A549 (cell line): ENCODE data around the gene SCUBE3.

Experiments
- CBX2 ChIP-seq: fragments of 200-600 bp; sonication (generic); IDR thresholded peaks from 2 replicates; pipeline ENCODE4 v1.6.1; 2016; ENCODE audit warnings: low read depth, mild to moderate bottlenecking, borderline replicate concordance
- EP300 ChIP-seq, 2 experiments: fragments of >200 bp; sonication (Bioruptor Twin); formaldehyde crosslinking; IDR thresholded peaks; 2 replicates in 1 of 2; 3 replicates in 1 of 2; pipeline ENCODE4 v1.6.1; 2016 to 2017
- ESRRA ChIP-seq: fragments of 150-350 bp; IDR thresholded peaks from 2 replicates; pipeline ENCODE4 v1.6.1; 2014; ENCODE audit warnings: mild to moderate bottlenecking, low read length, borderline replicate concordance
- POLR2A ChIP-seq: IDR thresholded peaks from 2 replicates; pipeline ENCODE4 v1.6.1; 2012; ENCODE audit warnings: mild to moderate bottlenecking, low read length
- POLR2AphosphoS2 ChIP-seq: conservative IDR thresholded peaks from 2 replicates; pipeline ENCODE4 v1.6.1; 2012; ENCODE audit warnings: low read length, improper control_type of control experiment, inconsistent platforms
- REST ChIP-seq: fragments of 200-600 bp; sonication (generic); IDR thresholded peaks from 2 replicates; pipeline ENCODE4 v1.6.1; 2016; ENCODE audit warnings: antibody characterized with exemption, mild to moderate bottlenecking, moderate library complexity
- TP53 ChIP-seq: fragments of 250-450 bp; sonication (Bioruptor Pico); IDR thresholded peaks from 2 replicates; pipeline ENCODE4 v1.5.0; 2021; ENCODE audit warnings: mild to moderate bottlenecking, moderate library complexity
- TF ChIP-seq, protein P1 (sequence below): fragments of >200 bp; sonication (Bioruptor Twin); formaldehyde crosslinking; IDR thresholded peaks from 3 replicates; pipeline ENCODE4 v1.5.1; 2016

DNA sequence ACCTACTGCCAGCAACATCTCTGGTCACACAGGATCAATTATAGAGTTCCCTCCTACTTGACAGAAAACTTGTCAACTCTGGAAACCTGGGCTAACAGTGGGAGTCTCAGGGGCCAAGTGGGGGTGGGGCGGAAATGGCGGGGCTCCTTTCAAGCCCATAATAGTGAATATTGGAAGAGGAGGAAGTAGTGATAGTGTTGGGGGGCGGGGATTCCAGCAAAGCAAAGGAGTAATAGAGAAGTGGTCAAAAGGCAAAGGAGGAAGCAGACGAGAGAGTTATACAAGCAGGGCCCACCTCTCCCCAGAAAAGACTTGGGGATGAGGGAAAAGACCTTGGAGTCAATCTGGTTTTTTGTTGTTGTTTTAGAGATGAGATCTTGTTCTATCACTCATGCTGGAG is 85.9 kb downstream of the SCUBE3 start:
- TF ChIP-seq POLR2AphosphoS2: no peak
- no peak for TF ChIP-seq CBX2
- TF ChIP-seq, protein P1, sequence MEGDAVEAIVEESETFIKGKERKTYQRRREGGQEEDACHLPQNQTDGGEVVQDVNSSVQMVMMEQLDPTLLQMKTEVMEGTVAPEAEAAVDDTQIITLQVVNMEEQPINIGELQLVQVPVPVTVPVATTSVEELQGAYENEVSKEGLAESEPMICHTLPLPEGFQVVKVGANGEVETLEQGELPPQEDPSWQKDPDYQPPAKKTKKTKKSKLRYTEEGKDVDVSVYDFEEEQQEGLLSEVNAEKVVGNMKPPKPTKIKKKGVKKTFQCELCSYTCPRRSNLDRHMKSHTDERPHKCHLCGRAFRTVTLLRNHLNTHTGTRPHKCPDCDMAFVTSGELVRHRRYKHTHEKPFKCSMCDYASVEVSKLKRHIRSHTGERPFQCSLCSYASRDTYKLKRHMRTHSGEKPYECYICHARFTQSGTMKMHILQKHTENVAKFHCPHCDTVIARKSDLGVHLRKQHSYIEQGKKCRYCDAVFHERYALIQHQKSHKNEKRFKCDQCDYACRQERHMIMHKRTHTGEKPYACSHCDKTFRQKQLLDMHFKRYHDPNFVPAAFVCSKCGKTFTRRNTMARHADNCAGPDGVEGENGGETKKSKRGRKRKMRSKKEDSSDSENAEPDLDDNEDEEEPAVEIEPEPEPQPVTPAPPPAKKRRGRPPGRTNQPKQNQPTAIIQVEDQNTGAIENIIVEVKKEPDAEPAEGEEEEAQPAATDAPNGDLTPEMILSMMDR: no peak
- no peak for TF ChIP-seq TP53 (CRISPR knock-in tag)
- TF ChIP-seq ESRRA: no peak
- TF ChIP-seq POLR2A: no peak
- no peak for TF ChIP-seq EP300 (IDR thresholded peaks at IDR 0.05)
- TF ChIP-seq REST: no peak
